Karpas-422 (cell line): ENCODE data around the gene BEAN1. TPM values are rescaled to one million over a fixed set of nuclear protein-coding genes. Genes with fewer than 3 reads are reported as not detected.
"Not testable (repeated sequence)": the region's sequence is repeated elsewhere in the genome, so short reads cannot be mapped to it uniquely, and the experiment has no call there.

Experiments used
- DNase-seq: peaks from one replicate; pipeline ENCODE4 v3.0.0-alpha.2; 2015
- H2AFZ ChIP-seq: fragments of 200-600 bp; sonication (generic); 2 replicates; pipeline ENCODE4 v1.6.1; 2014; ENCODE audit warnings: antibody characterized with exemption, low read length, mixed read lengths
- H3K27ac ChIP-seq: fragments of 200-600 bp; sonication (generic); 2 replicates; pipeline ENCODE4 v1.5.1; 2014; ENCODE audit warnings: mild to moderate bottlenecking, low read length, moderate library complexity
- H3K27me3 ChIP-seq: fragments of 200-600 bp; sonication (generic); 2 replicates; pipeline ENCODE4 v1.6.1; 2014; ENCODE audit warnings: low read length, mixed read lengths
- H3K36me3 ChIP-seq: fragments of 200-600 bp; sonication (generic); 2 replicates; pipeline ENCODE4 v1.6.1; 2014; ENCODE audit warnings: low read length, mixed read lengths; ENCODE audit not compliant: insufficient read depth
- H3K4me1 ChIP-seq: fragments of 200-600 bp; sonication (generic); 2 replicates; pipeline ENCODE4 v1.6.1; 2014; ENCODE audit warnings: mild to moderate bottlenecking, low read length, mixed read lengths
- H3K4me2 ChIP-seq: fragments of 200-600 bp; sonication (generic); 2 replicates; pipeline ENCODE4 v1.6.1; 2014; ENCODE audit warnings: low read length, low read depth, mild to moderate bottlenecking; ENCODE audit not compliant: poor library complexity, severe bottlenecking
- H3K4me3 ChIP-seq: fragments of 200-600 bp; sonication (generic); 2 replicates; pipeline ENCODE4 v1.5.1; 2014; ENCODE audit warnings: mild to moderate bottlenecking, antibody characterized with exemption, low read length, mixed read lengths
- H3K79me2 ChIP-seq: fragments of 200-600 bp; sonication (generic); 2 replicates; pipeline ENCODE4 v1.6.1; 2014; ENCODE audit warnings: mild to moderate bottlenecking, low read length, mixed read lengths
- H3K9ac ChIP-seq: fragments of 200-600 bp; sonication (generic); 2 replicates; pipeline ENCODE4 v1.6.0; 2014; ENCODE audit warnings: low read length
- H3K9me2 ChIP-seq: fragments of 200-600 bp; sonication (generic), shearing (Covaris generic); replicated peaks from 2 replicates; pipeline ENCODE4 v1.6.0; 2014; ENCODE audit warnings: mild to moderate bottlenecking, low read length, moderate library complexity; ENCODE audit not compliant: insufficient read depth
- H3K9me3 ChIP-seq: fragments of 300-700, 200-600 bp; sonication (generic); 2 replicates; pipeline ENCODE4 v1.6.1; 2014; ENCODE audit warnings: low read length, mixed read lengths
- H4K20me1 ChIP-seq: fragments of 200-600 bp; sonication (generic); 2 replicates; pipeline ENCODE4 v1.6.1; 2014; ENCODE audit warnings: mild to moderate bottlenecking, antibody characterized with exemption, low read length, low read depth; ENCODE audit not compliant: insufficient read depth
- total RNA-seq: library from RNA; depleted of rRNA; stranded (reverse); fragments of >200 nt; shearing (Covaris generic); gene quantifications from 2 replicates; pipeline ENCODE4 v1.2.3, GENCODE V29; 2014; ENCODE audit warnings: low replicate concordance

Gene BEAN1
- total RNA-seq, 1 experiment from 2014 or later = not detected

DNA sequence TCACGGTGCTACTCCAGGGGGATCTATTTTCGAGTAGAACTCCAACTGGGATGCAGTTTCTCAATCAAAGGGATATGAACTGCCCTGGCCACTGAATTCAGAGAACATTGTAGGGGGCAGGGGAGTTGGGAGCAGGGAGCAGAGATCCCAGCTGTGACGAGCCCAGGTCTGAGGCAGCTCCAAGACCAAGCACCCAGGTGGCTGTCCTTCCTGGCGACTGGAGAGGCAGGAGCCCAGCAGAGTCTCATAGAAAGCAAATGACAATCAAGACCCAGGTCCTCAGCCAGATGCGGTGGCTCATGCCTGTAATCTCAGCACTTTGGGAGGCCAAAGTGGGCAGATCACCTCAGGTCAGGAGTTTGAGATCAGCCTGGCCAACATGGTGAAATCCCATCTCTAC, 62.7 kb downstream of the BEAN1 start:
- H3K79me2 ChIP-seq = no peaks in the 10 kb centered on the region
- no peak overlapping the region for H2AFZ ChIP-seq
- H3K4me1 ChIP-seq = no peaks in the 10 kb centered on the region; the same call in 1 of the 2 replicates
- H4K20me1 ChIP-seq = no peaks in the 10 kb centered on the region; the same call in 1 of the 2 replicates
- no peak overlapping the region for H3K9ac ChIP-seq
- no peaks in the 10 kb centered on the region for H3K9me2 ChIP-seq
- DNase-seq = no peak
- H3K9me3 ChIP-seq = no peaks in the 10 kb centered on the region
- H3K27me3 ChIP-seq = no peaks in the 10 kb centered on the region
- no peak overlapping the region for H3K4me2 ChIP-seq
- no peak overlapping the region for H3K27ac ChIP-seq
- no peaks in the 10 kb centered on the region for H3K36me3 ChIP-seq
- no peak overlapping the region for H3K4me3 ChIP-seq

DNA sequence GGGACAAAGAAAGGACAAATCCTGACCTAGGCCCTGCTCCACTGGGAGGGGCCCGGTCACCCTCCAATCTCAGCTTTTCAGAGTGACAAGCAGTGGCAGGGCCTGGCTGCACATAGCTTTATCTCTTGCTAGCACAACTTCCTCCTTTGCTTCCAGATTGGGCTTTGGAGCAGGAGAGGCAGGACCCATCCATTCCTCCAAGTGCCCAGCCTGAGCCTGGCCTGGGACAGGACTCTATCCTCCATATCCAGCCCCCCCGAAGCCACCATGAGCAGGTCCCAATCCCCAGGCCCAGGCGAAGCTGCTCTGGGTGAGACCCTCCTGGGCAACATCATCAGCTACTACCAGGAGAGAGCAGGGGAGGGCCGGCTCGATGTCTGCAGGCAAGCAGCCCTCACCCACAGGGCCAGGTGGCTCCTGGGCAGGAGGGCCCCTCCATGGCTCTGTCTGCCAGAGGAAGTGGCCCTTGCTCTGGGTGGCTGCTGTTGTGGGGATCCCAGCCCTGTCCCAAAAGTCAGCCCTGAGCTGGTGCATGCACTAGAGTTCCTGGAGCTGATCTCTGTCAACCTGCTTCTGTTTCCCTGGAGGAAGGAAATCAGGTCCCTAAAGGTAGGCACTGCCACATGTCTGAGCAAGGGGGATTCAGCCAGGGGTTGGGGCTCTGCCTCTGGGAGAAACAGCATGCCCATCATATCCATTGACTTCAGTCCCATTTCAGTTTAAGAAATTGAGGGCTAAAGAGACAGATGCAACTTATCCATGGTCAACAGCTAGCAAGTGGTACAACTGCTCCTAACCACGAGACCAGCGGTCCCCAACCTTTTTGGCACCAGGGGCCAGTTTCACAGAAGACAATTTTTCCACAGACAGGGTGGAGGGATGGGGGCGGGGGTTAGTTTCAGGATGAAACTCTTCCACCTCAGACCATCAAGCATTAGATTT, 64.0 kb downstream of the BEAN1 start:
- no peaks in the 10 kb centered on the region for H3K79me2 ChIP-seq
- no peaks in the 10 kb centered on the region for H3K9me2 ChIP-seq
- no peaks in the 10 kb centered on the region for H3K9me3 ChIP-seq
- no peak overlapping the region for H3K9ac ChIP-seq
- H4K20me1 ChIP-seq = no peaks in the 10 kb centered on the region
- no peak overlapping the region for H3K4me2 ChIP-seq
- no peaks in the 10 kb centered on the region for H3K4me1 ChIP-seq
- H2AFZ ChIP-seq = no peak overlapping the region
- no peak overlapping the region for H3K27ac ChIP-seq
- no peaks in the 10 kb centered on the region for H3K27me3 ChIP-seq
- no peaks in the 10 kb centered on the region for H3K36me3 ChIP-seq
- DNase-seq = no peak
- H3K4me3 ChIP-seq = no peak overlapping the region

DNA sequence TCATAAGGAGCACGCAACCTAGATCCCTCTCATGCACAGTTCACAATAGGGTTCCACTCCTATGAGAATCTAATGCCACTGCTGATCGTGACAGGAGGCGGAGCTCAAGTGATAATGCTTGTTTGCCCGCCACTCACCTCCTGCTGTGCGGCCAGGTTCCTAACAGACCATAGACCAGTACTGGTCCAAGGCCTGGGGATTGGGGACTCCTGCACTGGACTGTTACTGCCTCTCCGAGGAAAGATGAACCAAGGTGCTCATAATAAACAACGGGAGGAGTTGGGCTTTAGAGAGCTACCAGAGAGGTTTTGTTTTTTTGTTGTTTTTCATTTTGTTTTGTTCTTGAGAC, 64.6 kb downstream of the BEAN1 start:
- no peaks in the 10 kb centered on the region for H4K20me1 ChIP-seq
- H3K9me3 ChIP-seq = no peaks in the 10 kb centered on the region
- H3K4me2 ChIP-seq = no peak overlapping the region
- no peaks in the 10 kb centered on the region for H3K36me3 ChIP-seq
- H3K9me2 ChIP-seq = no peaks in the 10 kb centered on the region
- no peak overlapping the region for H3K4me3 ChIP-seq
- no peak overlapping the region for H3K9ac ChIP-seq
- no peak overlapping the region for H2AFZ ChIP-seq
- no peaks in the 10 kb centered on the region for H3K27me3 ChIP-seq
- no peaks in the 10 kb centered on the region for H3K4me1 ChIP-seq
- no peak for DNase-seq
- H3K79me2 ChIP-seq = no peaks in the 10 kb centered on the region
- no peak overlapping the region for H3K27ac ChIP-seq

DNA sequence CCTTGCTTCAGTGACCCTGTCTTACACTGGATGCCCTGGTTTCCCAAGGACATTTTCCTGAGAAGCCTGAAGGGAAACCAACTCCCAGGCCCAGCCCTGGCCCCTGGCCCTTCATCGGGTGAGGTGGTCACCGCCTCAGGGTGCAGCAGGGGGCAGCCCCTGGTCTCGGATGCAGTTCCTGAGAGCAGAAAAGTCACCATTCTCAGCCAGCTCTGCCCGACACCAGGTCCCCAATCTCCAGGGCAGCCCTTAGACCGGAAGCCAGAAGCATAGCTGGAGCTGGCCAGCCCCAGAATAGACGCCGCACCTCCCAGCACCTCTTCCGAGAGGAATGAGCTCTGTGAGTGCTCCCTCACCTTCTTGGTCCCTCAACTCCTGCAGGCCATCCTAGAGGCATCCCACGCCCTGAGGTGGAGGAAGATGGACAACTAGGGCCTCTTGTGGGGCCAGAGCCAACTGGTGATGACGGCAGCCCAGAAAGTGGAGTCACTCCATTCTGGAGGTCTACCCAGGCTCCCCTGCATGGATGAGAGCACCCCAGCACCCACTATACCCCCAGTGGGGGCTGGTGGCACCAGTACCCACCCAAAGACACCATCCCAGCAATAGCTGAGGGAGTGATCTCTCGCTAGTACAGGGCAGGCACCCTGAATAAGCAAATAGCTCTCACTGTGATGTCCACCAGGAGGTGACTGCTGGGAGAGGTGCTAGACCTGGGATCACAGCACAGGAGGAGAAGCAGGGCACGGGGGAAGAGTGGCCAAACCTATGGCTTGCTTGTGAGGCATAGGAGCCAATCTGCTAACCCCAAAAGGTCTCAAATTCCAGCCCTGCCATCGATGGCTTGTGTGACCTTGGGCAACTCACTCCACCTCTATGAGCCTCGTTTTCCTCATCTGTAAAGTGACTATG, 66.7 kb downstream of the BEAN1 start:
- Histone ChIP-seq H4K20me1 (no peaks in the 10 kb centered on the region), H3K27me3 (no peaks in the 10 kb centered on the region), H3K4me1 (no peaks in the 10 kb centered on the region), H2AFZ (no peak overlapping the region), H3K4me3 (no peak overlapping the region), H3K9me2 (no peaks in the 10 kb centered on the region), H3K79me2 (no peaks in the 10 kb centered on the region), H3K9me3 (no peaks in the 10 kb centered on the region), H3K4me2 (no peak overlapping the region), H3K36me3 (no peaks in the 10 kb centered on the region), H3K9ac (no peak overlapping the region), H3K27ac (no peak overlapping the region)
- DNase-seq = no peak

DNA sequence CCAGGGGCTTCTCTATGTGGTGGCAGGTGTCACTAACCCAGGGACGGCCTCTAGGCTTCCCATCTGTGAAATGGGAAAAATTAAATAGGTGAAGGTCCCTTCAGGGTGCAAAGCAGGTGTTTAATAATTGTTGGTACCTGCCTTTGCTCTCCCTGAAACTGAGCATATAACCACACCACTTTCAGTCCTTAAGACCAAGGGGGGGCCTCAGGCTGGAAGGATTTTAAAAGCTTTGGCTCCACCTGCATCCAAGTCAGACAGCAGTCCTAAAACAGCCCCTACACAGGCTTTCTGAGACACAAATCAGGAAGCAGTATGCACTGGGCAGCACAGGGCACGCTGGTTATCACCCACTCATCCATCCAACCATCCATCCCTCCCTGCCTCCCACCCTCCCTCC, 67.8 kb downstream of the BEAN1 start:
- Histone ChIP-seq H2AFZ (no peak overlapping the region), H3K4me1 (no peaks in the 10 kb centered on the region), H3K4me3 (no peak overlapping the region), H3K4me2 (no peak overlapping the region), H3K9me3 (no peaks in the 10 kb centered on the region), H3K9ac (no peak overlapping the region), H3K9me2 (no peaks in the 10 kb centered on the region), H3K79me2 (no peaks in the 10 kb centered on the region), H3K27ac (no peak overlapping the region), H4K20me1 (no peaks in the 10 kb centered on the region), H3K27me3 (no peaks in the 10 kb centered on the region), H3K36me3 (no peaks in the 10 kb centered on the region)
- no peak for DNase-seq

DNA sequence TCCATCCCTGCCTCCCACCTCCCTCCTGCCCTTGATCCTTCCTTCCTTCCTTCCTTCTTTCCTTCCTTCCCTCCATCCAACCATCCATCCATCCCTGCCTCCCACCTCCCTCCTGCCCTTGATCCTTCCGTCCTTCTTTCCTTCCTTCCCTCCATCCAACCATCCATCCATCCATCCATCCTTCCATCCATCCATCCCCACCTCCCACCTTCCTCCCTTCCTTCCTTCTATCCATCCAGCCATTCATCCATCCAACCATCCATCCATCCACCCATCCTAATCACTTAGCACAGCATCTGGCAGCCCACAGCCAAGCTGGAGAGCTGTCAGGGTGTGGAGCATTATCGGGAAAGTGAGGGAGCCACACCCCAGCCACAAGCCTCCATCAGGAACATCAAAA, 68.3 kb downstream of the BEAN1 start:
- H3K4me2 ChIP-seq = no peak overlapping the region
- no peaks in the 10 kb centered on the region for H3K9me2 ChIP-seq
- no peak overlapping the region for H2AFZ ChIP-seq
- H3K4me3 ChIP-seq = no peak overlapping the region
- no peaks in the 10 kb centered on the region for H3K27me3 ChIP-seq
- H3K79me2 ChIP-seq = no peaks in the 10 kb centered on the region
- H3K9me3 ChIP-seq = no peaks in the 10 kb centered on the region
- no peaks in the 10 kb centered on the region for H3K4me1 ChIP-seq
- no peaks in the 10 kb centered on the region for H4K20me1 ChIP-seq
- no peaks in the 10 kb centered on the region for H3K36me3 ChIP-seq
- no peak for DNase-seq
- H3K27ac ChIP-seq = no peak overlapping the region
- H3K9ac ChIP-seq = no peak overlapping the region

DNA sequence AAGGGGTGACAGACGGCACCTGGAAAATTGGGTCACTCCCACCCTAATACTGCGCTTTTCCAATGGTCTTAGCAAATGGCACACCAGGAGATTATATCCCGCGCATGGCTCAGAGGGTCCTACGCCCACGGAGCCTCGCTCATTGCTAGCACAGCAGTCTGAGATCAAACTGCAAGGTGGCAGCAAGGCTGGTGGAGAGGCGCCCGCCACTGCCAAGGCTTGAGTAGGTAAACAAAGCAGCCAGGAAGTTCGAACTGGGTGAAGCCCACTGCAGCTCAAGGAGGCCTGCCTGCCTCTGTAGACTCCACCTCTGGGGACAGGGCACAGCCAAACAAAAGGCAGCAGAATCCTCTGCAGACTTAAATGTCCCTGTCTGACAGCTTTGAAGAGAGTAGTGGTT, 69.1 kb downstream of the BEAN1 start:
- H3K4me3 ChIP-seq, H3K4me2 ChIP-seq, H3K36me3 ChIP-seq, H3K4me1 ChIP-seq, H3K27me3 ChIP-seq, DNase-seq, H3K27ac ChIP-seq, H3K79me2 ChIP-seq, H3K9me2 ChIP-seq, H4K20me1 ChIP-seq, H2AFZ ChIP-seq, H3K9me3 ChIP-seq, H3K9ac ChIP-seq: not testable (repeated sequence)

DNA sequence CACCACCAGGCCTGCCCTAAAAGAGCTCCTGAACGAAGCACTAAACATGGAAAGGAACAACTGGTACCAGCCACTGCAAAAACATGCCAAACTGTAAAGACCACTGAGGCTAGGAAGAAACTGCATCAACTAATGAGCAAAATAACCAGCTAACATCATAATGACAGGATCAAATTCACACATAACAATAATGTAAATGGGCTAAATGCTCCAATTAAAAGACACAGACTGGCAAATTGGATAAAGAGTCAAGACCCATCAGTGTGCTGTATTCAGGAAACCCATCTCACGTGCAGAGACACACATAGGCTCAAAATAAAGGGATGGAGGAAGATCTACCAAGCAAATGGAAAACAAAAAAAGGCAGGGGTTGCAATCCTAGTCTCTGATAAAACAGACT, 70.8 kb downstream of the BEAN1 start:
- not testable (repeated sequence) for H3K4me3 ChIP-seq, H3K27me3 ChIP-seq, H2AFZ ChIP-seq, H3K9me2 ChIP-seq, DNase-seq, H3K4me2 ChIP-seq, H3K4me1 ChIP-seq, H3K9ac ChIP-seq, H3K9me3 ChIP-seq, H3K27ac ChIP-seq, H3K79me2 ChIP-seq, H3K36me3 ChIP-seq, H4K20me1 ChIP-seq
